ENCODE data around the gene TPRG1. TPM values are rescaled to one million over a fixed set of nuclear protein-coding genes. Genes with fewer than 3 reads are reported as not detected.

The TPRG1 gene
- total RNA-seq, 1 donor from 2014 or later = 21.6 TPM

- H3K9me3 ChIP-seq = no peaks in the 10 kb centered on the region
- intact Hi-C loops (cut with DNase I) = no loop called here
- H3K27ac ChIP-seq = no peak overlapping the region
- H3K27me3 ChIP-seq = no peaks in the 10 kb centered on the region
- DNase-seq (ENCODE audit: extremely low spot score in 2 of 2) = no peak
- no peak overlapping the region for H3K4me3 ChIP-seq
- H3K4me1 ChIP-seq = peaks cover 5% of the 10 kb centered on the region
- TF ChIP-seq CTCF (IDR thresholded peaks at IDR 0.05) (no peak), POLR2A (IDR thresholded peaks at IDR 0.05) (no peak)
- H3K36me3 ChIP-seq = no peaks in the 10 kb centered on the region
Measured at GRCh38 chr3:189363590-189364255, 192.0 kb downstream of the TPRG1 start.

- no peaks in the 10 kb centered on the region for H3K27me3 ChIP-seq
- H3K4me1 ChIP-seq = peaks cover 14% of the 10 kb centered on the region
- H3K27ac ChIP-seq = no peak overlapping the region
- no peak overlapping the region for H3K4me3 ChIP-seq
- intact Hi-C loops (cut with DNase I) = no loop called here
- no peak for DNase-seq (ENCODE audit: extremely low spot score in 2 of 2)
- TF ChIP-seq POLR2AphosphoS5 (IDR thresholded peaks at IDR 0.05; ENCODE audit: insufficient read depth in 1 of 2, low read depth in 1 of 2) = no peak
- TF ChIP-seq POLR2A (IDR thresholded peaks at IDR 0.05) = no peak
- TF ChIP-seq CTCF (IDR thresholded peaks at IDR 0.05) = no peak
- H3K9me3 ChIP-seq = no peaks in the 10 kb centered on the region
- no peaks in the 10 kb centered on the region for H3K36me3 ChIP-seq
Measured at GRCh38 chr3:189365609-189366564, 194.1 kb downstream of the TPRG1 start.

- no peak overlapping the region for H3K27ac ChIP-seq
- H3K9me3 ChIP-seq = no peaks in the 10 kb centered on the region
- H3K4me1 ChIP-seq = peaks cover 14% of the 10 kb centered on the region
- intact Hi-C loops (cut with DNase I) = no loop called here
- no peaks in the 10 kb centered on the region for H3K36me3 ChIP-seq
- DNase-seq (ENCODE audit: extremely low spot score in 2 of 2) = no peak
- no peaks in the 10 kb centered on the region for H3K27me3 ChIP-seq
- TF ChIP-seq POLR2A (IDR thresholded peaks at IDR 0.05) = no peak
- TF ChIP-seq CTCF (IDR thresholded peaks at IDR 0.05) = no peak
- TF ChIP-seq POLR2AphosphoS5 (IDR thresholded peaks at IDR 0.05; ENCODE audit: insufficient read depth in 1 of 2, low read depth in 1 of 2) = no peak
- H3K4me3 ChIP-seq = no peak overlapping the region
Measured at GRCh38 chr3:189368384-189368783, 196.6 kb downstream of the TPRG1 start.

DNA sequence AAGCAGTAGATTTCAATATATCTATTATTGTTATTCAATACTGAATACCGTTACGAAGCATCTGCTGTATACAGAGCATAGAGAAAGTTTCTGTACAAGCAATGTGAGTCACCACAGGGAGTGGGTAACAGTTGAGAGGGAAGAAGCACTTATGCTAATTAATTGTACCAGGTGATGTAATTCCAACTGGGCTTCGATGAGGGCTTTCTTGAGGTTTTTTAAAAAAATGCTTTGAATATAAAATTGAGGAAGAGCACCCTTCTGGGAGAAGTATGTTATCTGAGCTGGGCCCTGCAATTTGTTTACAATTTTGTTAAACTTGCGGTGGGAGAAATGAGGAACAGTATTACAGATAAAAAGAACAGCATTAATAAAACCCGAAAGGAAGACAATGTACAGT lies 197.9 kb downstream of the TPRG1 start:
- Histone ChIP-seq H3K27ac (no peak overlapping the region), H3K9me3 (no peaks in the 10 kb centered on the region), H3K27me3 (no peaks in the 10 kb centered on the region), H3K4me1 (peaks cover 10% of the 10 kb centered on the region), H3K36me3 (no peaks in the 10 kb centered on the region), H3K4me3 (no peak overlapping the region)
- TF ChIP-seq CTCF (IDR thresholded peaks at IDR 0.05) (no peak), POLR2AphosphoS5 (IDR thresholded peaks at IDR 0.05; ENCODE audit: insufficient read depth in 1 of 2, low read depth in 1 of 2) (no peak), POLR2A (IDR thresholded peaks at IDR 0.05) (no peak)
- no peak for DNase-seq (ENCODE audit: extremely low spot score in 2 of 2)
- intact Hi-C loops (cut with DNase I) = no loop called here

DNA sequence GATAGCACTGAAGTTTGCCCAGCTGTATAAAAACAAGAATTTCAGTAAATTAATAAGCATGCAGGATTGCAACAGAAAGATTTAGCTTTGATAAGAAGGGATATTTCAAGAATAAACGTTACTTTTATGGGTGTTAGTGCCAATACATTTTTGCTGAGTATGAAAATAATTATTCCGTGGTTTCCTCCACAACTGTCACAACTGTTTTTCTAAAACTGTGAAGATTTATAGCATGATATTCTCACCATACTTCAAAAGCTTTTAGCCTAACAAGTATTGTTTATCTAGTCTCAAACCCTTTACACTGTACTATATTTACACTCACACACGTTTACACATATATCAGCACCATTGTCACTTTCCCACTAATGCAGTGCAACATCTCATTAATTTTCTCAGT lies 200.5 kb downstream of the TPRG1 start:
- H3K36me3 ChIP-seq = no peaks in the 10 kb centered on the region
- intact Hi-C loops (cut with DNase I) = no loop called here
- no peak overlapping the region for H3K4me3 ChIP-seq
- no peaks in the 10 kb centered on the region for H3K9me3 ChIP-seq
- no peaks in the 10 kb centered on the region for H3K27me3 ChIP-seq
- no peak for DNase-seq (ENCODE audit: extremely low spot score in 2 of 2)
- TF ChIP-seq POLR2AphosphoS5 (IDR thresholded peaks at IDR 0.05; ENCODE audit: insufficient read depth in 1 of 2, low read depth in 1 of 2) (no peak), CTCF (IDR thresholded peaks at IDR 0.05) (no peak), POLR2A (IDR thresholded peaks at IDR 0.05) (no peak)
- no peak overlapping the region for H3K27ac ChIP-seq
- peaks cover 10% of the 10 kb centered on the region for H3K4me1 ChIP-seq

All from vagina (tissue), 2 donors.